H1 (cell line): Measurements from ENCODE around the gene GALNT2. TPM values are rescaled to one million over a fixed set of nuclear protein-coding genes. Genes with fewer than 3 reads are reported as not detected.
A peak's percentile ranks its signal among the peaks of the same experiment; 100 is the strongest.

Experiments used
- CTCF ChIA-PET: fragments of 300-600 bp; sonication (Branson Sonifier 250); formaldehyde crosslinking; loops from one replicate; lab custom pipeline; 2021; ENCODE audit not compliant: partially characterized antibody; lab: Charles Lee
- POLR2A ChIA-PET: fragments of 300-600 bp; sonication (Branson Sonifier 250); formaldehyde crosslinking; loops from one replicate; lab custom pipeline; 2021; ENCODE audit warnings: inconsistent platforms; ENCODE audit not compliant: partially characterized antibody; lab: Charles Lee
- DNase-seq, 2 experiments: peaks; one replicate each; pipeline versions ENCODE4 v3.0.0 to v3.0.0-alpha.2; 2010 to 2022; ENCODE audit warnings: low spot score in 2 of 2, low read depth in 1 of 2, mixed read lengths in 1 of 2
- FAIRE-seq: peaks from 2 replicates; lab custom pipeline; 2011; peaks lifted over from hg19 to GRCh38; lab: Jason Lieb, UNC
- H2AFZ ChIP-seq: 2 replicates; pipeline ENCODE4 v1.8.1; 2012; ENCODE audit warnings: low read length, inconsistent platforms
- H2AK5ac ChIP-seq: 2 replicates; pipeline ENCODE4 v1.6.1; 2013; ENCODE audit warnings: low read depth, low read length
- H2BK120ac ChIP-seq: replicated peaks from 2 replicates; pipeline ENCODE3; 2013; ENCODE audit warnings: low read depth, low read length, inconsistent platforms
- H2BK12ac ChIP-seq: 2 replicates; pipeline ENCODE4 v1.6.1; 2013; ENCODE audit warnings: low read depth, low read length
- H2BK15ac ChIP-seq: 2 replicates; pipeline ENCODE4 v1.6.1; 2013; ENCODE audit warnings: low read length
- H2BK20ac ChIP-seq: 2 replicates; pipeline ENCODE4 v1.6.1; 2013; ENCODE audit warnings: low read length
- H2BK5ac ChIP-seq: 2 replicates; pipeline ENCODE4 v1.6.1; 2013; ENCODE audit warnings: low read depth, low read length
- H3K14ac ChIP-seq: 2 replicates; pipeline ENCODE4 v1.6.1; 2013; ENCODE audit warnings: inconsistent platforms; ENCODE audit not compliant: insufficient read length
- H3K18ac ChIP-seq: 2 replicates; pipeline ENCODE4 v1.6.1; 2013; ENCODE audit warnings: low read length; ENCODE audit errors: extremely low read depth
- H3K23ac ChIP-seq: 2 replicates; pipeline ENCODE4 v1.6.1; 2013; ENCODE audit warnings: inconsistent platforms; ENCODE audit not compliant: insufficient read length
- H3K23me2 ChIP-seq: 2 replicates; pipeline ENCODE4 v1.6.1; 2013; ENCODE audit warnings: low read depth, low read length
- H3K27ac ChIP-seq: 2 replicates; pipeline ENCODE4 v1.6.1; 2011; ENCODE audit warnings: low read depth, low read length, inconsistent platforms
- H3K27me3 ChIP-seq, 4 experiments: replicated peaks in 1 of 4; 1 replicate in 1 of 4; 2 replicates in 3 of 4; pipeline versions ENCODE4 v1.6.1 to v1.8.1; 2011 to 2013; ENCODE audit warnings: low read length in 3 of 4, mild to moderate bottlenecking in 3 of 4, inconsistent platforms in 2 of 4, mixed read lengths in 2 of 4, moderate library complexity in 1 of 4; ENCODE audit not compliant: control insufficient read depth in 3 of 4, insufficient read depth in 3 of 4; ENCODE audit errors: extremely low read depth in 1 of 4
- H3K36me3 ChIP-seq, 4 experiments: 2 replicates each; pipeline versions ENCODE4 v1.6.1 to v1.8.1; 2011 to 2013; ENCODE audit warnings: mild to moderate bottlenecking in 4 of 4, low read length in 3 of 4, moderate library complexity in 2 of 4, control low read depth in 1 of 4, inconsistent platforms in 1 of 4; ENCODE audit not compliant: insufficient read depth in 4 of 4, control insufficient read depth in 2 of 4
- H3K4ac ChIP-seq: replicated peaks from 2 replicates; pipeline ENCODE3; 2013; ENCODE audit warnings: low read length, low read depth, mixed read lengths, inconsistent platforms; ENCODE audit not compliant: insufficient read length
- H3K4me1 ChIP-seq, 4 experiments: replicated peaks in 1 of 4; 1 replicate in 1 of 4; 2 replicates in 3 of 4; pipeline versions ENCODE4 v1.6.1 to v1.8.1; 2011 to 2013; ENCODE audit warnings: low read length in 3 of 4, inconsistent platforms in 2 of 4, mixed read lengths in 1 of 4; ENCODE audit not compliant: insufficient read depth in 4 of 4, control insufficient read depth in 3 of 4
- H3K4me2 ChIP-seq, 2 experiments: 2 replicates each; pipeline versions ENCODE4 v1.6.1 to v1.8.1; 2011 to 2013; ENCODE audit warnings: low read depth in 2 of 2, low read length in 2 of 2, control low read depth in 1 of 2, inconsistent platforms in 1 of 2, mild to moderate bottlenecking in 1 of 2; ENCODE audit not compliant: insufficient read depth in 1 of 2
- H3K4me3 ChIP-seq, 4 experiments: fragments of 200-600, 300-600 bp in 1 of 4; sonication (generic), shearing (Covaris generic), sonication (Bioruptor Twin) in 1 of 4; 2 replicates each; pipeline versions ENCODE4 v1.5.1 to v1.8.1; 2011 to 2016; ENCODE audit warnings: low read length in 4 of 4, low read depth in 3 of 4, control low read depth in 2 of 4, inconsistent platforms in 2 of 4, mild to moderate bottlenecking in 2 of 4, mixed read lengths in 1 of 4, moderate library complexity in 1 of 4; ENCODE audit not compliant: insufficient read depth in 2 of 4; ENCODE audit errors: extremely low read depth in 1 of 4
- H3K56ac ChIP-seq: replicated peaks from 2 replicates; pipeline ENCODE3; 2013; ENCODE audit warnings: low read depth, mild to moderate bottlenecking, mixed read lengths, low read length, inconsistent platforms; ENCODE audit not compliant: insufficient read length
- H3K79me1 ChIP-seq: 2 replicates; pipeline ENCODE4 v1.6.1; 2013; ENCODE audit warnings: low read depth, low read length, control low read depth
- H3K79me2 ChIP-seq, 2 experiments: 2 replicates each; pipeline versions ENCODE4 v1.6.1 to v1.8.1; 2012 to 2013; ENCODE audit warnings: low read length in 2 of 2, mild to moderate bottlenecking in 2 of 2, inconsistent platforms in 1 of 2; ENCODE audit not compliant: insufficient read depth in 2 of 2, control insufficient read depth in 1 of 2
- H3K9ac ChIP-seq, 4 experiments: replicated peaks in 1 of 4; 1 replicate in 1 of 4; 2 replicates in 3 of 4; pipeline versions ENCODE4 v1.6.1 to v1.8.1; 2011 to 2013; ENCODE audit warnings: low read depth in 3 of 4, low read length in 3 of 4, control low read depth in 2 of 4, mild to moderate bottlenecking in 2 of 4, moderate library complexity in 2 of 4, inconsistent platforms in 1 of 4; ENCODE audit errors: extremely low read depth in 1 of 4
- H3K9me3 ChIP-seq, 2 experiments: 2 replicates each; pipeline versions ENCODE4 v1.6.1 to v1.8.1; 2012 to 2013; ENCODE audit warnings: mild to moderate bottlenecking in 2 of 2, moderate library complexity in 2 of 2, control low read depth in 1 of 2, inconsistent platforms in 1 of 2, low read depth in 1 of 2, low read length in 1 of 2, mixed read lengths in 1 of 2; ENCODE audit not compliant: insufficient read depth in 2 of 2
- H4K20me1 ChIP-seq, 2 experiments: replicated peaks in 1 of 2; 2 replicates each; pipeline versions ENCODE3 to v1.8.1; 2011 to 2013; ENCODE audit warnings: inconsistent platforms in 2 of 2, low read length in 2 of 2, mild to moderate bottlenecking in 1 of 2; ENCODE audit not compliant: insufficient read depth in 2 of 2, control insufficient read depth in 1 of 2
- H4K5ac ChIP-seq: 2 replicates; pipeline ENCODE4 v1.6.1; 2013; ENCODE audit warnings: low read length, low read depth, mixed read lengths, inconsistent platforms; ENCODE audit not compliant: insufficient read length
- H4K8ac ChIP-seq: 2 replicates; pipeline ENCODE4 v1.8.0; 2013; ENCODE audit warnings: mild to moderate bottlenecking, moderate library complexity, low read length, inconsistent platforms; ENCODE audit not compliant: insufficient read depth; ENCODE audit errors: extremely low read depth
- H4K91ac ChIP-seq: replicated peaks from 2 replicates; pipeline ENCODE3; 2013; ENCODE audit warnings: low read length, mixed read lengths, inconsistent platforms; ENCODE audit not compliant: insufficient read length
- CBX5 ChIP-seq: fragments of 300-800, 300-1000 bp; sonication (generic); IDR thresholded peaks from 2 replicates; pipeline ENCODE4 v1.7.1; 2016; ENCODE audit warnings: antibody characterized with exemption, low read length, low read depth
- EZH2 ChIP-seq: fragments of 200-600 bp; sonication (generic); IDR thresholded peaks from 2 replicates; pipeline ENCODE4 v1.7.1; 2012; ENCODE audit warnings: low read depth, mild to moderate bottlenecking, moderate library complexity, low read length, inconsistent platforms; ENCODE audit not compliant: severe bottlenecking
- NRF1 ChIP-seq: IDR thresholded peaks from 2 replicates; pipeline ENCODE4 v1.6.1; 2011; ENCODE audit warnings: mild to moderate bottlenecking, low read depth, low read length, improper control_type of control experiment
- POLR2A ChIP-seq, 2 experiments: IDR thresholded peaks; 1 replicate in 1 of 2; 2 replicates in 1 of 2; pipeline ENCODE4 v1.6.1; 2011; ENCODE audit warnings: low read depth in 2 of 2, low read length in 2 of 2, mild to moderate bottlenecking in 2 of 2; ENCODE audit errors: control extremely low read depth in 1 of 2
- POLR2AphosphoS5 ChIP-seq: IDR thresholded peaks from 2 replicates; pipeline ENCODE4 v1.6.1; 2011; ENCODE audit warnings: low read depth, low read length
- RBBP5 ChIP-seq: IDR thresholded peaks from 2 replicates; pipeline ENCODE4 v1.7.1; 2012; ENCODE audit warnings: low read depth, mild to moderate bottlenecking, inconsistent platforms, low read length, moderate library complexity, borderline replicate concordance
- RFX5 ChIP-seq: IDR thresholded peaks from 2 replicates; pipeline ENCODE4 v1.6.1; 2011; ENCODE audit warnings: low read depth, low read length, improper control_type of control experiment, borderline replicate concordance
- SIX5 ChIP-seq: IDR thresholded peaks from 2 replicates; pipeline ENCODE4 v1.6.1; 2011; ENCODE audit warnings: mild to moderate bottlenecking, low read depth, low read length
- TAF7 ChIP-seq: optimal IDR thresholded peaks from 2 replicates; pipeline ENCODE3; 2011; ENCODE audit warnings: low read depth, mild to moderate bottlenecking, inconsistent platforms, low read length, moderate library complexity, borderline replicate concordance
- WGBS, 2 experiments: shearing (Covaris generic) in 1 of 2; methylation state at CpG; one replicate each; pipeline versions ENCODE4 v1.1.6 to v1.1.7; 2013 to 2015; ENCODE audit warnings: low lambda C conversion rate in 2 of 2, mixed read lengths in 2 of 2, inconsistent platforms in 1 of 2, low coverage in 1 of 2, missing lambda C conversion rate in 1 of 2; ENCODE audit not compliant: insufficient replicate concordance in 2 of 2, insufficient coverage in 1 of 2, insufficient read length in 1 of 2; ENCODE audit errors: extremely low coverage in 1 of 2, missing lambda C conversion rate in 1 of 2; 5-methylcytosine and 5-hydroxymethylcytosine counted together
- polyA plus RNA-seq, 7 experiments: library from polyadenylated mRNA; depleted of rRNA in 3 of 7; stranded (reverse) in 5 of 7; unstranded in 2 of 7; fragments of >200 nt in 5 of 7; fragments of 200-250 nt in 2 of 7; gene quantifications; 1 replicate in 5 of 7; 2 replicates in 1 of 7; 4 replicates in 1 of 7; pipeline versions ENCODE4 v1.2.1 to v1.2.3, GENCODE V29; 2011 to 2013; ENCODE audit warnings: missing spikeins in 2 of 7, mixed read lengths in 2 of 7
- total RNA-seq: library from RNA; stranded (reverse); fragmentation: NEBNext Ultra II Directional; extraction: Animal tissue kit (Norgen Biotek cat#: 25700); gene quantifications from 2 replicates; pipeline ENCODE4 v1.2.1, GENCODE V29; 2021
- TF ChIP-seq, protein P1 (sequence below): IDR thresholded peaks from 2 replicates; pipeline ENCODE4 v1.6.1; 2012; ENCODE audit warnings: inconsistent platforms

The GALNT2 gene
- total and polyA plus RNA-seq, 2 of the 8 experiments (the other 6 are each of a cell fraction or from before 2014, with no cell fraction given) = 34.5 to 75.3 TPM

DNA sequence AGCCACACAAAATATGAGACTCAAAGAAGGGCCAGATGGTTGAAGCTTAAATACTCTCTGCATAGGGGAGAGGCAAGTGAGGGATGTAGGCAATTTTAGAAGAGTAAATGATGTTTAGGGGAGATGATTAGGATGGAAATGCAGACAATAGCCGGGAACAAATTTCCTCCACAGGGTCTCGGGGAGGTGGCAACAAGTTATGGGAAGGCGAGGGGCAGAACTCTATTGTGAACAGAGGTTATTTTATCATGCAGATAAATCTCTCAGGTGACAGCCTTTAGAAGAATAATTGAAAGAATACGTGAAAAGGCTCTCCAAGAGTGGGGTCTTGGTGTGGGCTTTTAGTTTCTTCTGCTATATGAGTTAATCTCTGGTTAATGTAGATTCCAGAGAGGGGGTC lies 166.7 kb downstream of the GALNT2 start:
- Histone ChIP-seq H2AFZ (no peak overlapping the region), H4K5ac (no peak overlapping the region), H4K91ac (no peak overlapping the region), H3K18ac (no peak overlapping the region), H3K27ac (no peak overlapping the region), H3K4me2 (no peak overlapping the region), H2BK12ac (no peak overlapping the region), H3K14ac (no peak overlapping the region), H3K23me2 (no peaks in the 10 kb centered on the region), H3K27me3 (no peaks in the 10 kb centered on the region), H3K23ac (no peak overlapping the region), H2BK20ac (no peak overlapping the region), H3K9ac (no peak overlapping the region), H3K36me3 (no peaks in the 10 kb centered on the region), H4K8ac (no peak overlapping the region), H3K4me3 (no peak overlapping the region), H2BK5ac (no peak overlapping the region), H3K4me1 (peaks cover 0 to 16% (median 9%) of the 10 kb centered on the region in 4 experiments; a peak in 6 of 7 replicates), H2AK5ac (no peak overlapping the region), H2BK15ac (no peak overlapping the region), H4K20me1 (no peaks in the 10 kb centered on the region), H3K4ac (no peak overlapping the region), H3K79me1 (peaks cover 2% of the 10 kb centered on the region; the same call in 1 of the 2 replicates), H2BK120ac (no peak overlapping the region), H3K79me2 (no peaks in the 10 kb centered on the region), H3K56ac (no peak overlapping the region), H3K9me3 (no peaks in the 10 kb centered on the region)
- FAIRE-seq (no peak), DNase-seq (peak in 1 of 2 experiments; percentile 1)
- POLR2A ChIA-PET = no interaction called here
- TF ChIP-seq POLR2A (IDR thresholded peaks at IDR 0.05; ENCODE audit: control extremely low read depth in 1 of 2, low read depth in 2 of 2, low read length in 2 of 2) = no peak
- TF ChIP-seq EZH2 = no peak
- TF ChIP-seq SIX5 = no peak
- TF ChIP-seq, protein P1, sequence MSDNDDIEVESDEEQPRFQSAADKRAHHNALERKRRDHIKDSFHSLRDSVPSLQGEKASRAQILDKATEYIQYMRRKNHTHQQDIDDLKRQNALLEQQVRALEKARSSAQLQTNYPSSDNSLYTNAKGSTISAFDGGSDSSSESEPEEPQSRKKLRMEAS = no peak
- no peak for TF ChIP-seq TAF7
- no peak for TF ChIP-seq CBX5
- TF ChIP-seq RBBP5 = no peak
- TF ChIP-seq RFX5 = no peak
- no peak for TF ChIP-seq NRF1
- no peak for TF ChIP-seq POLR2AphosphoS5
- 85% methylated on average over 4 of the region's 4 CpGs; no CpG with 5 or more reads in 1 of the 2 experiments for WGBS, 2 experiments
- CTCF ChIA-PET = interaction anchor here (1.4 to 1.5 kb wide), 2 partner anchors 19 to 75 kb away, joined by 4 read pairs; no protein-coding TSS in a partner anchor
